Parathyroid adenoma (tissue), 2 donors: ENCODE results near the gene PKN2.

Source experiments
- H2AFZ ChIP-seq: fragments of 300-600 bp; sonication (generic); one replicate; pipeline ENCODE4 v1.7.0; 2017; ENCODE audit warnings: antibody characterized with exemption, mild to moderate bottlenecking
- H3K27ac ChIP-seq: fragments of 300-600 bp; sonication (generic); one replicate; pipeline ENCODE4 v1.7.0; 2017
- H3K27me3 ChIP-seq: fragments of 300-600 bp; sonication (generic); one replicate; pipeline ENCODE4 v1.7.0; 2017; ENCODE audit warnings: low read length; ENCODE audit not compliant: control insufficient read depth, insufficient read depth
- H3K36me3 ChIP-seq: fragments of 300-600 bp; sonication (generic); one replicate; pipeline ENCODE4 v1.7.0; 2017; ENCODE audit warnings: low read length; ENCODE audit not compliant: control insufficient read depth, insufficient read depth
- H3K4me1 ChIP-seq: fragments of 300-600 bp; sonication (generic); one replicate; pipeline ENCODE4 v1.7.0; 2017; ENCODE audit warnings: control low read depth
- H3K4me2 ChIP-seq: fragments of 300-600 bp; sonication (generic); one replicate; pipeline ENCODE4 v1.7.0; 2017; ENCODE audit warnings: low read length
- H3K4me3 ChIP-seq: fragments of 300-600 bp; sonication (generic); one replicate; pipeline ENCODE4 v1.7.0; 2017; ENCODE audit warnings: low read depth, low read length
- H3K79me2 ChIP-seq: fragments of 300-600 bp; sonication (generic); one replicate; pipeline ENCODE4 v1.7.0; 2017; ENCODE audit warnings: control low read depth
- H3K9ac ChIP-seq: fragments of 300-600 bp; sonication (generic); one replicate; pipeline ENCODE4 v1.7.0; 2017; ENCODE audit warnings: mild to moderate bottlenecking
- H3K9me3 ChIP-seq: fragments of 300-600 bp; sonication (generic); one replicate; pipeline ENCODE4 v1.7.0; 2017; ENCODE audit warnings: low read length; ENCODE audit not compliant: control insufficient read depth
- TF ChIP-seq, protein P1 (sequence below): fragments of 300-600 bp; sonication (generic); IDR thresholded peaks from one replicate; pipeline ENCODE4 v1.7.0; 2017; ENCODE audit warnings: antibody characterized with exemption, mild to moderate bottlenecking
- donor health status: primary hyperparathyroidism.

PKN2 gene

DNA sequence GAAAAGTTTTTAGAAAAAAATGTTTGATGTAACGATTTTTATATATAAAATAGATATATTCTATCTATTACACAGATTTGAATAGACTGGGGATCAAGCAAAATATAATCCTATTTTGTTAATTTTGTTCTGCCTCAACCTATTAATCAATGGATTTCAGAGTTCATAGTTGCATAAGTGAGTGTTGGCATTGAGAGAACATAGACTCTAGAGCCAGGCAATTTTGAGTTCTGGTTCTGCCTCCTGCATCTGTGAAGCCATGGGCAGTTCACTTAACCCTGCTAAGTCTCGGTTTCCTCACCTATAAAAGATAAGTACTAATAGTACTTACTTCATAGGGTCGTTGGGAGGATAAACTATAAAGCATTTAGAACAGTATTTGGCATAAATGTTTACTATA lies 13.6 kb upstream of the PKN2 start:
- Histone ChIP-seq H2AFZ (no peak overlapping the region), H3K4me3 (no peak overlapping the region), H3K4me1 (no peaks in the 10 kb centered on the region), H3K36me3 (no peaks in the 10 kb centered on the region), H3K27ac (no peak overlapping the region), H3K27me3 (no peaks in the 10 kb centered on the region), H3K4me2 (no peak overlapping the region), H3K9ac (no peak overlapping the region), H3K79me2 (no peaks in the 10 kb centered on the region), H3K9me3 (no peaks in the 10 kb centered on the region)
- TF ChIP-seq, protein P1, sequence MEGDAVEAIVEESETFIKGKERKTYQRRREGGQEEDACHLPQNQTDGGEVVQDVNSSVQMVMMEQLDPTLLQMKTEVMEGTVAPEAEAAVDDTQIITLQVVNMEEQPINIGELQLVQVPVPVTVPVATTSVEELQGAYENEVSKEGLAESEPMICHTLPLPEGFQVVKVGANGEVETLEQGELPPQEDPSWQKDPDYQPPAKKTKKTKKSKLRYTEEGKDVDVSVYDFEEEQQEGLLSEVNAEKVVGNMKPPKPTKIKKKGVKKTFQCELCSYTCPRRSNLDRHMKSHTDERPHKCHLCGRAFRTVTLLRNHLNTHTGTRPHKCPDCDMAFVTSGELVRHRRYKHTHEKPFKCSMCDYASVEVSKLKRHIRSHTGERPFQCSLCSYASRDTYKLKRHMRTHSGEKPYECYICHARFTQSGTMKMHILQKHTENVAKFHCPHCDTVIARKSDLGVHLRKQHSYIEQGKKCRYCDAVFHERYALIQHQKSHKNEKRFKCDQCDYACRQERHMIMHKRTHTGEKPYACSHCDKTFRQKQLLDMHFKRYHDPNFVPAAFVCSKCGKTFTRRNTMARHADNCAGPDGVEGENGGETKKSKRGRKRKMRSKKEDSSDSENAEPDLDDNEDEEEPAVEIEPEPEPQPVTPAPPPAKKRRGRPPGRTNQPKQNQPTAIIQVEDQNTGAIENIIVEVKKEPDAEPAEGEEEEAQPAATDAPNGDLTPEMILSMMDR: no peak

GRCh38 chr1:88673446-88673845 lies 10.6 kb upstream of the PKN2 start:
- no peak overlapping the region for H3K4me3 ChIP-seq
- H3K9me3 ChIP-seq: no peaks in the 10 kb centered on the region
- no peaks in the 10 kb centered on the region for H3K79me2 ChIP-seq
- no peaks in the 10 kb centered on the region for H3K27me3 ChIP-seq
- no peaks in the 10 kb centered on the region for H3K4me1 ChIP-seq
- H2AFZ ChIP-seq: no peak overlapping the region
- H3K36me3 ChIP-seq: no peaks in the 10 kb centered on the region
- no peak overlapping the region for H3K4me2 ChIP-seq
- H3K9ac ChIP-seq: no peak overlapping the region
- TF ChIP-seq, protein P1: no peak
- no peak overlapping the region for H3K27ac ChIP-seq

DNA sequence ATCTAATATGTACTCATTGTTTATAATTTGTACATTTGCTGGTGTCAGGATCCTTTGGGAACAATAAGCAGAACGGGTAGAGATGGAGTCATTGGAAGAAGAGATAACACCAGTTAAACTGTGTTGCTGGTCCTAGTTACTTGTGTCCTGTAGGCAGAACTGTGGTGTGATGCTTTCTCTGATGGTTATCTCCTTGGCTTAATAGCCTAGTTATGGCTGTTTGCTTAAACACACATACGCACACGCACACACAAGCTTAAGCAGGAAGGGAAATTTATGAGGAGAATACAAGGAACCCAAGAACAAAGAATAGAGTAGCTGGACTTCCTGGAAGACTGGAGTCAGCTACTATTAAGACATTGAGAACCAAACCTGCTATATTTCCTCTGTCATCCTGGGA lies 5.7 kb upstream of the PKN2 start:
- Histone ChIP-seq H2AFZ (no peak overlapping the region), H3K27ac (no peak overlapping the region), H3K36me3 (no peaks in the 10 kb centered on the region), H3K79me2 (no peaks in the 10 kb centered on the region), H3K4me3 (no peak overlapping the region), H3K27me3 (no peaks in the 10 kb centered on the region), H3K4me1 (no peaks in the 10 kb centered on the region), H3K9ac (no peak overlapping the region), H3K9me3 (no peaks in the 10 kb centered on the region), H3K4me2 (no peak overlapping the region)
- TF ChIP-seq, protein P1: no peak

GRCh38 chr1:88680471-88680870 lies 3.6 kb upstream of the PKN2 start:
- H3K4me3 ChIP-seq: no peak overlapping the region
- H3K9me3 ChIP-seq: no peaks in the 10 kb centered on the region
- no peaks in the 10 kb centered on the region for H3K36me3 ChIP-seq
- no peak overlapping the region for H3K27ac ChIP-seq
- no peak overlapping the region for H3K4me2 ChIP-seq
- H3K4me1 ChIP-seq: no peaks in the 10 kb centered on the region
- no peaks in the 10 kb centered on the region for H3K27me3 ChIP-seq
- TF ChIP-seq, protein P1: no peak
- no peaks in the 10 kb centered on the region for H3K79me2 ChIP-seq
- H2AFZ ChIP-seq: no peak overlapping the region
- H3K9ac ChIP-seq: no peak overlapping the region

DNA sequence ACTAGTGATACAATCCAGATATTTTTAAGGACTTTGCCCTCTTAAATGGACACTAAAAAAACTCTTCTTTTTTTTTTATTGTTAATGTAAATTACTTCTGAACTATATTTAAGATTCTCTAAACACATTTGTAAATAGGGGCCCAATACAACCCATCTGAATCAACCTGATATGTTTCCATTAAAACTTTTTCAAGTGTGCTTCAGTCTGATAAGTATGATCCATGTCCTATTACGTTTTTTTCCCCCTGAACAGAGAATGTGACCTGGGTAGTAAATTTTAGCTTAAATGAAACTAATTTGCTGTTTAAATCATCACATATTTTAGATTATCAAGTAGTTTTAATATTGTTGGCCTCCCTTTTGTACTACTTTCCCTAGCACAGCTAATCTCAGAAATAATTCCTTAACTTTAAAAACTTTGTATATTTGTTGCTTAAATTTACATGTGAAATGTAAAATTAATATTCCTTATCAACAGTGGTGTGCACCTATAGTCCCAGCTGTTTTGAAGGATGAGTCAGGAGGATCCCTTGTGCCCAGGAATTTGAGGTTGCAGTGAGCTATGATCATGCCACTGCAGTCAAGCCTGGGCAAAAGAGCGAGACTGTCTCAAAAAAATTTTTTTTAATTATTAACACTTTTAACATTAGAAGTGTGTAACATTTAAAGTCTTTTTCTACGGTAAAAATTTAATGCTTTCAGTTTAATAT lies 3.0 kb upstream of the PKN2 start:
- Histone ChIP-seq H3K79me2 (no peaks in the 10 kb centered on the region), H3K9ac (no peak overlapping the region), H3K27me3 (no peaks in the 10 kb centered on the region), H3K4me3 (no peak overlapping the region), H3K36me3 (no peaks in the 10 kb centered on the region), H3K4me1 (no peaks in the 10 kb centered on the region), H3K9me3 (no peaks in the 10 kb centered on the region), H2AFZ (no peak overlapping the region), H3K4me2 (no peak overlapping the region), H3K27ac (no peak overlapping the region)
- TF ChIP-seq, protein P1: no peak
